Gastroesophageal sphincter (tissue), 3 donors: ENCODE data around the gene ERCC4.

ENCODE experiments used
- POLR2A ChIP-seq, 2 donors: fragments of 450-650 bp; IDR thresholded peaks; one replicate each; pipeline ENCODE4 v1.6.1; 2017; ENCODE audit warnings: antibody characterized with exemption in 2 of 2, mild to moderate bottlenecking in 2 of 2, moderate library complexity in 1 of 2
- TF ChIP-seq, protein P1 (sequence below), 4 experiments: fragments of 200-600 bp in 2 of 4; fragments of 450-650 bp in 2 of 4; sonication (generic) in 1 of 4; IDR thresholded peaks; one replicate each; pipeline ENCODE4 v1.5.1; 2017 to 2019; ENCODE audit warnings: antibody characterized with exemption in 4 of 4, mild to moderate bottlenecking in 2 of 4, moderate library complexity in 2 of 4

DNA sequence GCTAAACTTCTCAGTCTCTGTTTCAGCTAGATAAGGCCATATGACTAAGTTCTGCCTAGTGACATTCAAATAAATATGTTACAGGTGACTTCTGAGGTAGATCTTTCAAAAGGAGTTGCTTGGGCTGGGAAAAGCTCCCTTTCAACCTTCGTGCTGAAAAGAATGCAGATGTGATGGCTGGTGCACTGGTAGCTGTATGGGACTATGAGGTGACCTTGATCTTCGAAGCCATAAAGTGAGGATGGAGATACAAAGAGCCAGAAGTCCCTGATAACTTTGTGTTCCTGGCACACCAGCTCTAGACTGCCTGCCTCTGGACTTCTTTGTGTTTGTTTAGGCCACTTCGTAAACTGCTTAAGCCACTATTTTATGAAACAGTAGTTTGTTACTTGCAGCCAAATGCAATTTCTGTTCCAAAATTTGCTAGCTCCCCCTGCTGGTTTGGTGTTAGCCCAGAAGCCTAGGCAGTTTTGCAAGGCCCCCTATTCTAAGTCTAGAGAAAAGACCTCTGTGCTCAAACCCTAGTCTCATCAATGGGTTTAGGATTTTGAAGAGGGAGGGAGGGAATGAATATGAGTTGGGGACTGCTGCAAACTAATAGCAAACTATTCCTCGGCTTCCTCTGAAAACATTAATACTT is 23.3 kb upstream of the ERCC4 start:
- TF ChIP-seq, protein P1, sequence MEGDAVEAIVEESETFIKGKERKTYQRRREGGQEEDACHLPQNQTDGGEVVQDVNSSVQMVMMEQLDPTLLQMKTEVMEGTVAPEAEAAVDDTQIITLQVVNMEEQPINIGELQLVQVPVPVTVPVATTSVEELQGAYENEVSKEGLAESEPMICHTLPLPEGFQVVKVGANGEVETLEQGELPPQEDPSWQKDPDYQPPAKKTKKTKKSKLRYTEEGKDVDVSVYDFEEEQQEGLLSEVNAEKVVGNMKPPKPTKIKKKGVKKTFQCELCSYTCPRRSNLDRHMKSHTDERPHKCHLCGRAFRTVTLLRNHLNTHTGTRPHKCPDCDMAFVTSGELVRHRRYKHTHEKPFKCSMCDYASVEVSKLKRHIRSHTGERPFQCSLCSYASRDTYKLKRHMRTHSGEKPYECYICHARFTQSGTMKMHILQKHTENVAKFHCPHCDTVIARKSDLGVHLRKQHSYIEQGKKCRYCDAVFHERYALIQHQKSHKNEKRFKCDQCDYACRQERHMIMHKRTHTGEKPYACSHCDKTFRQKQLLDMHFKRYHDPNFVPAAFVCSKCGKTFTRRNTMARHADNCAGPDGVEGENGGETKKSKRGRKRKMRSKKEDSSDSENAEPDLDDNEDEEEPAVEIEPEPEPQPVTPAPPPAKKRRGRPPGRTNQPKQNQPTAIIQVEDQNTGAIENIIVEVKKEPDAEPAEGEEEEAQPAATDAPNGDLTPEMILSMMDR (IDR thresholded peaks at IDR 0.05), result no peak
- TF ChIP-seq POLR2A (IDR thresholded peaks at IDR 0.05), result no peak
